DOHH2 (cell line): ENCODE results near the gene KIAA1191.

ENCODE experiments used
- H3F3A ChIP-seq: fragments of 200-600 bp; sonication (generic), shearing (Covaris generic); 2 replicates; pipeline ENCODE4 v1.6.0; 2016; ENCODE audit warnings: antibody characterized with exemption, mild to moderate bottlenecking; ENCODE audit not compliant: control insufficient read depth, insufficient read depth
- H3K27ac ChIP-seq: fragments of 200-600 bp; sonication (generic); 2 replicates; pipeline ENCODE4 v1.5.1; 2014; ENCODE audit warnings: low read depth, mild to moderate bottlenecking, low read length, moderate library complexity
- H3K27me3 ChIP-seq: fragments of 200-600 bp; sonication (generic); 2 replicates; pipeline ENCODE4 v1.6.1; 2014; ENCODE audit warnings: mild to moderate bottlenecking, low read length, mixed read lengths; ENCODE audit not compliant: control insufficient read depth
- H3K36me3 ChIP-seq: fragments of 200-600 bp; sonication (generic); 2 replicates; pipeline ENCODE4 v1.6.1; 2014; ENCODE audit warnings: mild to moderate bottlenecking, low read length, moderate library complexity, mixed read lengths; ENCODE audit not compliant: control insufficient read depth
- H3K4me1 ChIP-seq: fragments of 200-600 bp; sonication (generic); 2 replicates; pipeline ENCODE4 v1.6.1; 2014; ENCODE audit warnings: mild to moderate bottlenecking, low read length, mixed read lengths; ENCODE audit not compliant: control insufficient read depth
- H3K4me2 ChIP-seq: fragments of 200-600 bp; sonication (generic); 2 replicates; pipeline ENCODE4 v1.6.0; 2014; ENCODE audit warnings: mild to moderate bottlenecking, low read length, moderate library complexity
- H3K4me3 ChIP-seq: fragments of 200-600 bp; sonication (generic); 2 replicates; pipeline ENCODE4 v1.5.1; 2014; ENCODE audit warnings: mild to moderate bottlenecking, low read length, mixed read lengths
- H3K79me2 ChIP-seq: fragments of 200-600 bp; sonication (generic); 2 replicates; pipeline ENCODE4 v1.6.1; 2014; ENCODE audit warnings: mild to moderate bottlenecking, low read length, mixed read lengths; ENCODE audit not compliant: control insufficient read depth
- H3K9me2 ChIP-seq: fragments of 200-600 bp; sonication (generic); replicated peaks from 2 replicates; pipeline ENCODE4 v1.6.1; 2014; ENCODE audit warnings: mild to moderate bottlenecking, low read length, mixed read lengths; ENCODE audit not compliant: control insufficient read depth
- H3K9me3 ChIP-seq: fragments of 200-600 bp; sonication (generic); 2 replicates; pipeline ENCODE4 v1.6.1; 2014; ENCODE audit warnings: antibody characterized with exemption, low read length, mixed read lengths; ENCODE audit not compliant: control insufficient read depth, insufficient read depth
- H4K20me1 ChIP-seq: fragments of 200-600 bp; sonication (generic); 2 replicates; pipeline ENCODE4 v1.6.0; 2014; ENCODE audit warnings: low read depth, mild to moderate bottlenecking, antibody characterized with exemption, low read length, moderate library complexity; ENCODE audit not compliant: control insufficient read depth, insufficient read depth
- CTCF ChIP-seq: fragments of 200-600 bp; sonication (generic); IDR thresholded peaks from one replicate; pipeline ENCODE4 v1.5.1; 2014; ENCODE audit warnings: antibody characterized with exemption, mild to moderate bottlenecking, low read depth, low read length; ENCODE audit not compliant: poor library complexity, severe bottlenecking
- EZH2phosphoT487 ChIP-seq: fragments of 200-600 bp; sonication (generic); IDR thresholded peaks from 2 replicates; pipeline ENCODE4 v1.6.1; 2017; ENCODE audit warnings: borderline replicate concordance, mild to moderate bottlenecking, antibody characterized with exemption, low read length, moderate library complexity, mixed read lengths

KIAA1191 gene

GRCh38 chr5:176379881-176380280 lies 18.3 kb upstream of the KIAA1191 start:
- no peaks in the 10 kb centered on the region for H3K9me2 ChIP-seq
- H3K36me3 ChIP-seq = peaks cover 58% of the 10 kb centered on the region
- H3K27ac ChIP-seq = no peak overlapping the region
- no peaks in the 10 kb centered on the region for H3K9me3 ChIP-seq
- H3K4me2 ChIP-seq = no peak overlapping the region
- no peaks in the 10 kb centered on the region for H3K27me3 ChIP-seq
- no peak overlapping the region for H3K4me3 ChIP-seq
- peaks cover 5% of the 10 kb centered on the region for H3K79me2 ChIP-seq
- H3F3A ChIP-seq = peaks cover 16% of the 10 kb centered on the region; the same call in 1 of the 2 replicates
- no peaks in the 10 kb centered on the region for H3K4me1 ChIP-seq
- no peak for TF ChIP-seq CTCF
- TF ChIP-seq EZH2phosphoT487 = no peak
- 0 out of 2 replicates have a peak, but pooled peaks cover 2% of the 10 kb centered on the region for H4K20me1 ChIP-seq

GRCh38 chr5:176373100-176373818 lies 11.7 kb upstream of the KIAA1191 start:
- H3K27ac ChIP-seq = no peak overlapping the region
- H3K36me3 ChIP-seq = peaks cover 3% of the 10 kb centered on the region; the same call in 1 of the 2 replicates
- peaks cover 7% of the 10 kb centered on the region for H3K4me1 ChIP-seq
- no peaks in the 10 kb centered on the region for H3F3A ChIP-seq
- H4K20me1 ChIP-seq = no peaks in the 10 kb centered on the region
- no peak overlapping the region for H3K4me2 ChIP-seq
- H3K9me3 ChIP-seq = no peaks in the 10 kb centered on the region
- TF ChIP-seq EZH2phosphoT487 (no peak), CTCF (no peak)
- no peaks in the 10 kb centered on the region for H3K27me3 ChIP-seq
- no peak overlapping the region for H3K4me3 ChIP-seq
- no peaks in the 10 kb centered on the region for H3K9me2 ChIP-seq
- no peaks in the 10 kb centered on the region for H3K79me2 ChIP-seq

GRCh38 chr5:176371621-176372539 lies 10.3 kb upstream of the KIAA1191 start:
- Histone ChIP-seq H3K4me3 (no peak overlapping the region), H4K20me1 (no peaks in the 10 kb centered on the region), H3K4me2 (no peak overlapping the region), H3K27ac (no peak overlapping the region), H3K79me2 (no peaks in the 10 kb centered on the region), H3K27me3 (no peaks in the 10 kb centered on the region), H3F3A (no peaks in the 10 kb centered on the region), H3K9me2 (no peaks in the 10 kb centered on the region), H3K4me1 (peaks cover 7% of the 10 kb centered on the region), H3K9me3 (no peaks in the 10 kb centered on the region), H3K36me3 (peaks cover 3% of the 10 kb centered on the region; the same call in 1 of the 2 replicates)
- TF ChIP-seq EZH2phosphoT487 (no peak), CTCF (no peak)
